ENCODE results near the gene IGSF6.
"Not testable (repeated sequence)": the region's sequence is repeated elsewhere in the genome, so short reads cannot be mapped to it uniquely, and the experiment has no call there.

The IGSF6 gene, protein sequence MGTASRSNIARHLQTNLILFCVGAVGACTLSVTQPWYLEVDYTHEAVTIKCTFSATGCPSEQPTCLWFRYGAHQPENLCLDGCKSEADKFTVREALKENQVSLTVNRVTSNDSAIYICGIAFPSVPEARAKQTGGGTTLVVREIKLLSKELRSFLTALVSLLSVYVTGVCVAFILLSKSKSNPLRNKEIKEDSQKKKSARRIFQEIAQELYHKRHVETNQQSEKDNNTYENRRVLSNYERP

DNA sequence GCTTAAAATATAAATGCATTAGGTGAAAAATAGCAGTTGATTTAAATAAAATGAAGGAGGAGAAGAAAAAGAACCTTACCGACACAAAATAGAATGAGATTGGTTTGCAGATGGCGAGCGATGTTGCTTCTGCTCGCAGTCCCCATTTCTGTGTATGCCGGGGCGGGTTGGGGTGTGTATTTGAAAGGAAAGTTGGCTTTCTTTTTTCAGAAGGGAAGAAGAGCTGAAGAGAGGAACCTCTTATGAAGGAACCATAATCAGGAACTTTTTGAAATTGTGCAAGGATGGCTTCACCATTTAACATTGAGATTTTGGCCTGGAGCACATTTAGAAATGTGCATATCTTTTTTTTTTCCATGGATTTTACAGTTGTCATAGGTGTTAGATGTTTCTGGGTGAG lies at the start of gene IGSF6:
Gene IGSF6, minus strand, starts transcription at position 156 of the 400 bp plus-strand sequence. Its CDS starts 10 bp downstream, at position 146.
- no peak for DNase-seq

DNA sequence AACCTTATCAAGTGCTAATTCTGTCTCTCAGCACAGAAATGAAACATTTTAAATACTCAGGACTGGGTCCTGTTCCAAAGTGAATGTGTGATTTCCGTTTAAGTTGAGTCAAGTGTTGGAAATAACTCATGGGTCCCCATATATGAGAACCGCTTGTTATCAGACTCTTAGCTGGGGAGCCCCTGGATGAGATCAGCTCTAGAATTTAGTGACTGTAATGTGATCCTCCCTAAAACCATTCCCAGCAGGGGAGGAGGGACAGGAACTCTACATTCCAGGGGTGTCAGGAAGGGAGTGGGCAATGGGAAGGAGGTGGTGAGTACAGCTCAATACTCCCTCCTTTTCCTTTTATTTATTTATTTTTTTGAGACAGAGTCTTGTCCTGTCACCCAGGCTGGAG lies 48.9 kb upstream of the IGSF6 start:
- DNase-seq, result no peak

DNA sequence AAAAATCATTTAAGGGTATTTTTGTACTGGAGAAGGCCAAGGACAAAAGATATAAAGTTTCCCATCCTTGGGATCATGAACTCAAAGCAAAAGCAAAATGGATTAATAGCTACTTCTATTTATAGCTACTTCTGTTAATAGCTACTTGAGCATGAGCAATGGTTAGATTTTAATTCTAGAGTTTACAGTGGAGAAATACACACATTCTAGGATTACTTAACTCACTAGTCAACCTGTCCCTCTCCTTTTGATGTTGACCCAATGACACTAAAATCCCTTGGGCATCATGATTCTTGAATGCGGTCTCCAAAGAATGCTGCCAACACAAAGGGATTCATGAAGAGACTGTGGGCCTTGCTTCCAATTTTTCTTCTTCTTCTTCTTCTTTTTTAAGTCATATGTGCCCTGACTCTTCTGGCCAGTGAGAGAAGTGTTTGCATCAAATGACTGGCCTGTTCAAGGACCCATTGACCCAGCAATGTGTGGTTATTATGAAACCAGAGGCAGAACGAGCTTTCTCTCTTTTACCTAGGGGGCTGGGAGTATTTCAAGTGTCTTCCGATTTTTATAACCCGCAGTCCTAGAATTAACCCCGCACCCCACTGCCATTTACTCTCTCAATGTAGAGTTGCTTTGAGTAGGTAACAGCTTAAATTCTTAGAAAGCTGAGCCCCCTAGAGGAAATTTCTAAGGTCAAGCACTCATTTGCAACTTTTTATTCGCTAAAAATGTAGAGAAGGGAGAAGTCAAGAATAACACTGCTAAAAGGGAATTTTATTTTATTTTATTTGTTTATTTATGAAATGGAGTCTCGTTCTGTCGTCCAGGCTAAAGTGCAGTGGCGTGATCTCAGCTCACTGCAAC lies 46.0 kb upstream of the IGSF6 start:
- no peak for DNase-seq

DNA sequence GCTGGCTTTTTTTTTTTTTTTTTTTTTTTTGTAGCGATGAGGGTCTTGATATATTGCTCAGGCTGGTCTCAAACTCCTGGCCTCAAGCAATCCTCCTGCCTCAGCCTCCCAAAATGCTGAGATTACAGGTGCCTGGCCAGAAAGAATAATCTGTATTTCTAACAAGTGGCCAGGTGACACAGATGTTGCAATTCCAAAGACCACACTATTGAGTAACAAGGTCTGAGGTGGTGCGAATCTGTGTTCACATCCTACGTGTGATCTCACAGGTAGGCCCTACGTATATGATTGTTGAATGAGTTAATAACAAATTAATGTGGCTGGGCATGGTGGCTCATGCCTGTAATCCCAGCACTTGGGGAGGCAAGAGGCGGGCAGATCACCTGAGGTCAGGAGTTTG lies 44.6 kb upstream of the IGSF6 start:
- no peak for DNase-seq

DNA sequence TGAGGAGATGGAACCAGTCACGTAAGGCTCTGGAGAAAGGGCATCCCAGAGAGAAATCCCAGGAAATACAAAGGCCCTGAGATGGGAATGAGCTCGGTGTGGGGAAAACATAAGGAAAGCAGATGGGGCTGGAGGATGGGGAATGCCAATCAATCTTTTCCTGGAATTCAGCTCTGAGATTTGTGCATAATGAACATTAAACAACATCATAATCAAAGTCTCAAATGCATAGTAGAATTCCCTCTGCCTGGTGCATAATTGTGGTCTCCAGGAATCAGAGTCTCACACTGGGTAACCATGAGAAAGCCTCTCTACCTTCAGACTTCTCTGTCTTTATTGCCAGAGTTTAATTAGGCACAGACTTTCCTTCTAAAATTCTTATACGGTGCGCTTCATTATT lies 42.2 kb upstream of the IGSF6 start:
- no peak for DNase-seq

DNA sequence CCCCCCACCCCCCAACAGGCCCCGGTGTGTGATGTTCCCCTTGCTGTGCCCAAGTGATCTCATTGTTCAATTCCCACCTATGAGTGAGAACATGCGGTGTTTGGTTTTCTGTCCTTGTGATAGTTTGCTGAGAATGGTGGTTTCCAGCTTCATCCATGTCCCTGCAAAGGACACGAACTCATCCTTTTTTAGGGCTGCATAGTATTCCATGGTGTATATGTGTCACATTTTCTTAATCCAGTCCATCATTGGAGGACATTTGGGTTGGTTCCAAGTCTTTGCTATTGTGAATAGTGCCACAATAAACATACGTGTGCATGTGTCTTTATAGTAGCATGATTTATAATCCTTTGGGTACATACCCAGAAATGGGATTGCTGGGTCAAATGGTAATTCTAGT lies 38.6 kb upstream of the IGSF6 start:
- DNase-seq, result not testable (repeated sequence)

DNA sequence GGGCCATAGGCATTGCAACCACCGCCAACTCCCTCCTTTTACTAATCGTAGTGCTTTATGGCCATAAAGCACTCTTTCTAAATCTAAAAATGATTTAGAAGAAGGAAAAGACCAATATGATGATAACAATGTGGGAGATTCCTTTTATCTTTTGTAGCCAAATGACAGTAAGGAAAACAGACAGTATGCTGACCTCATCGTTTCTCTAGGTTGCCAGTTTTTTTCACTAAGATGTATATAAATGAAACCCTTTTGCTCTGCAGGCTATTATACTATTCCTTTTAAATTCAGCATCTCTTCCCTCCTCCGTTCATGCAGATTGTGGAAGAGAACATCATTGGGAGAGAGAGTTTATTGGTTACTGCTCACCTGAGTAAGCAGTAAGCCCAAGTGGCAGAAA lies 36.7 kb upstream of the IGSF6 start:
- DNase-seq, result no peak

DNA sequence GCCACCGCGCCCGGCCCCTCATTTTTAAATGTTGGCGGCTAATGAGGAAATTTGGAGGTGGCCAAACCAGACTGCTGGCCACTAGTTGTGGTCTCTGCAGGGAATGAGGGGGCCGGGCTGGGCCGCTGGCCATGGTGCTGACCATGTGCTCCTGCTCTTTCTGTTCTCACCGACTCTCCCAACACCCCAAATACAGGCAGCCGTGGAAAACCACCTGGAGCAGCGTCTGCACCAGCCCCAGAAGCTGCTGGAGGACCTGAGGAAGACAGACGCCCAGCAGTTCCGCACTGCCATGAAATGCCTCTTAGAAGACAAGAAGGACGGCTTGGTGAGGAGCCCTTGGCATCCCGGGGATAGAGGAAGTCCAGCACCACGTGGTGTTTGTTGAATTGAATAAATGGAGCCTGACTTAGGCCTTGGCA lies 32.6 kb upstream of the IGSF6 start:
- no peak for DNase-seq

DNA sequence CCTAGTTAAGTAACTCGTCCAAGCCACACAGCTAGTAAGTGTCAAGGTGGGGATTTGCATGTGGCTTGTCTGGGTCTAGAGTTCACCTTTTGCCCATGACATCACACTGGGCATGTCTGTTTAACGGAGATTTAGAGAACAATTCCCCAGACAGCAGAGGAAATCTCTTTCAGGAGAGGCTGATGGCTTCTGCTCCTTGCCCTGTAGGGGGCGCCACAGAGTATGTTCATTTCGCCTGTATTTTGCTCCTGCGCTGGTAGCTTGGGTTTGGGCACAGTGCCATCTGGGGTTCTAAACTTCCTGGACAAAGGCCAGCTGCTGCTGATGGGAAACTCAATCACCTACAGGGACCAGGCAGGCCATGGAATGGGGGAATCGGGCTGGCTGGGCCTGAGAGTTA lies 31.8 kb upstream of the IGSF6 start:
- DNase-seq, result peak; percentile 2

DNA sequence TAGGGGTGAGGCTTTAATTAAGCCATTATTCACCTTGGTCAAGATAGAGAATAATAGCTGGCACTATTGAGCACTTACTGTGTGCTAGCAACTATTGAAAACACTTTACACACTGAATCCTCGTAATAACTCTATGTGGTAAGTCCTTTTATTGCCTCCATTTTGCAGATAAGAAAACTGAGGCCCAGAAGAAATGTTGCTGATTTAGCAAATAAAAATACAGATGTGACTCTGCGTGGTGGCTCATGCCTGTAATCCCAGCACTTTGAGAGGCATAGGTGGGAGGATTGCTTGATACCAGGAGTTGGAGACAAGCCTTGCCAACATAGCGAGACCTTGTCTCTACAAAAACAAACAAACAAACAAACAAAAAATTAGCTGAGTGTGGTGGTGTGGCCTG lies 30.8 kb upstream of the IGSF6 start:
- no peak for DNase-seq

DNA sequence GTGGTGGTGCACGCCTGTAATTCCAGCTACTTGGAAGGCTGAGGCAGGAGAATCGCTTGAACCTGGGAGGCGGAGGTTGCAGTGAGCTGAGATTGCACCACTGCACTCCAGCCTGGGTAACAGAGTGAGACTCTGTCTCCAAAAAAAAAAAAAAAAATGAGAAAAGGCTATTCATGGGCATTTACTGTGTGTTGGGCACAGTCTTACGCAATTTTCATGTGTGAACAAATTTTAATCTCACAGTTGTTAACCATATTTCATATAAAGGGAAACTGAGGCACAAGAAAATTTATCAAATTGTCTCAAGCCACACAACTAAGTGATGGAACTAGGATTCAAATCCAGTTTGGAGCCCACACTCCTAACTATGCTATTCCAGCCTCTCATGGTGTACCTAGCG lies 28.3 kb upstream of the IGSF6 start:
- DNase-seq, result not testable (repeated sequence)

DNA sequence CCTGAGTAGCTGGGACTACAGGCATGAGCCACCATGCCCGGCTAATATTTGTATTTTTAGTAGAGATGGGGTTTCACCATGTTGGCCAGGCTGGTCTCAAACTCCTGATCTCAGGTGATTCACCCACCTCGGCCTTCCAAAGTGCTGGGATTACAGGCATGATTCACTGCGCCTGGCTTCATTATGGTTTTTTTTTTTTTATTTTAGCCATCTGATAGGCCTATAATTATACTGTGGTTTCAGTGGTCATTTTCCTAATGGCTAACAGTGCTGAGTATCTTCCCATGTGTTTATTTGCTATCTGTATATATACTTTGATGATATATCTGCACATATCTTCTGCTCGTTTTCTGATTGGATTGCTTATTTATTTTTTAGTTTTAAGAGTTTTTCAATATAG lies 22.0 kb upstream of the IGSF6 start:
- DNase-seq, result not testable (repeated sequence)

DNA sequence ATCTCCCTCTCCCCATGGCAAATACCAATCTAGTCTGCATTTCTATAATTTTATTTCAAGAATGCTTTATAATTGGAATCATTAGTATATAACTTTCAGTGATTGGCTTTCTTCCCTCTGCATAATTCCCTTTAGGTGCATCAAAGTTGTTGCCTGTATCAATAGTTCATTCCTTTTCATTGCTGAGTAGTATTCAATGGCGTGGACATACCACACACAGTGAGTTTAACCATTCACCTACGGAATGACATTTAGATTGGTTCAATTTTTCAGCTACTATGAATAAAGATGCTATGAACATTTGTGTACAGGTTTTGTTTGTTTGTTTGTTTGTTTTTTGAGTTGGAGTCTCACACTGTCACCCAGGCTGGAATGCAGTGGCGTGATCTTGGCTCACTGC lies 21.1 kb upstream of the IGSF6 start:
- no peak for DNase-seq

DNA sequence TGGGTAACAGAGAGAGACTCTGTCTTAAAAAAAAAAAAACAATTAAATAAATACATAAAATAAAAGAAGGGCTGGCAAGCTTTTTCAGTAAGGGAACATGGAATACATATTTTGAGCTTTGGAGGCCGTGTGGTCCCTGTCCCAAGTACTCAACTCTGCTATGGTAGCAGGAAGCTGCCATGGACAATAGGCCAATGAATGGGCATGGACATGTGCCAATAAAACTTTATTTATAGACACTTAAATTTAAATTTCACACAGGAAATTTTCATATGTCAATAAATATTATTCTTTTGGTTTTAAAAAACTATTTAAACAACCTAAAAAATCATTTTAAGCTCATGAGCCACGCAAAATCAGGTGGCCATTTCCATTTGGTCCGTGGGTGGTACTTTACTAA lies 15.2 kb upstream of the IGSF6 start:
- DNase-seq, result no peak

DNA sequence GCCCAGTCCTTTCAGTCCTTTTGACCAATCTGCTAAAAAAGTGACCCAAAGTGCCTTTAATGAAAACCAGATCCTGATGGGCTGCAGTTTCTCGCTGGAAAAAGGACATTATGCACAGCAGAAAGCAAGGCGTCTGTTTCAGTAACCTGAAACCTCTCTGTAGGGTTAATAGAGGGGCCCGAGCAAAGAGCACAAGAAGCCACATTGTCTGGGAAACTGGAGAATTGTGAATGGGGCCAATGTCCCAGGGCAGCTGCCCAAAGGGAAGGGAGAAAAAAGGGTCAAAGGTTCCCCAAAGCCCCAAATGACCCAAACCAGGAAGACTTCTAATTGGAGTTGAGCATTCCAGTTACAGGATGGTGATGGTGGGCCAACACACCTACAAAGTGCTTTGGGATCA lies 14.4 kb upstream of the IGSF6 start:
- no peak for DNase-seq

DNA sequence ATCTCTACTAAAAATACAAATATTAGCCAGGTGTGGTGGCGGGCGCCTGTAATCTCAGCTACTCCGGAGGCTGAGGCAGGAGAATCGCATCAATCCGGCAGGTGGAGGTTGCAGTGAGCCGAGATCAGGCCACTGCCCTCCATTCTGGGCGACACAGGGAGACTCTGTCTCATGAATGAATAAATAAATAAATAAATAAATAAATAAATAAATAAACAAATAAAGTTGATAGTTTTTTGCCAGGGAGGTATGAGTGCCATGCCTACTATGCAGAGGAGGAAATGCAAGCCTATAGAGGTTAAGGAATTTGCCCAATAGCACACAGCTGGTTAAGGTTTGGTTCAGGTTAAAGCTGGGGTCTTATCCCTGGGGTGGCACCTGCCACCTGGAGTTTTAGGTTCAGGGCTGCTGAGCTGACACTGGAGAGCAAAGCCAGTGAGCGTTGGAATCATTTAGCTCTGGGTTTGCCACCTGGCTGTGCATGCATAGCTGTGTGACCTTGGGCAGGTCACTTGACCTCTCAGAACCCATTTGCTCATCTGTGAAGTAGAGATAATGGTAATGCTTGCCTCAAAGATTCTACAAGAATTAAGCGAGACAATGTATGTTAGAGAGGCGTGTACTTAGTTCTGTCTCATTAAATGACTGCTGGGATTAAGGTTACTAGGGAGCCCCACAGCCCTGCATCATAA lies 12.5 kb upstream of the IGSF6 start:
- no peak for DNase-seq

DNA sequence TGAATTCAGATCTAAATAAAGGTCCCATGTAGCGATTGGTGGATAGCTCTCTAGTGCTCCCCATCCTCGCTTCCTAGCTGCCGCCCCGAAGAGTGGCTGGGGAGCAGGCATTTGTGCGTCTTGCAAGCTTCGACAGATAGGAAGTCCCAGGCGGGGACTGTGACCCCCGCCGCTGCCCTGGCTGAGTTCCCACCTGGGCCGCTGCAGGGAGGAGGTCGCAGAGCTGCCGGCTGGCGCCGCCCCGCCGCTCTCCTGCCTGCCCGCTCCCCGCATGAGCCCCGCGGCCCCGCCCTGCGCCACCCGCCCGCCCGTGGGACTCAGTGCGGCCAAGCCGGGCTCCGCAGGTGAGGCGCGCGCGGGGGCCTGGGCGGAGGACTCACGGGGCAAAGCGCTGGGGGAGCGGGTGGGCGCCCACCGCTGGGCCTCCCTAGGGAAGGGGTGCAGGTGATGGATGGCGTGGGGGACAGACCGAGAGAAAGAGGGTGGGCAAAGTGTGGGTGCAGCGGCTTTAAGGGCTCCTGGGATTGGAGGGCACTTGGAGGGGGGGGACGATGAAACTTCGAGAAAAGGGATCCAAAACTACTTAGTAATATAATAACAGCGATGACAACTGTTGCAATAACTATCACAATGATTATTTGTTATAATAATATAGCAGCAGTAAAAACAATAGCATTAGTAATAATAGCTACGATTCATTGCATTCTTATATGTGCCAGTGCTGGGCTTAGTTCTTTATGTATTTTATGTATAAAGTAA lies 11.7 kb upstream of the IGSF6 start, which contains the start of gene OTOA:
Gene OTOA, plus strand, starts transcription at position 80 of the 759 bp plus-strand sequence. CDS start 14,547 bp downstream, outside the sequence.
- DNase-seq, result no peak

DNA sequence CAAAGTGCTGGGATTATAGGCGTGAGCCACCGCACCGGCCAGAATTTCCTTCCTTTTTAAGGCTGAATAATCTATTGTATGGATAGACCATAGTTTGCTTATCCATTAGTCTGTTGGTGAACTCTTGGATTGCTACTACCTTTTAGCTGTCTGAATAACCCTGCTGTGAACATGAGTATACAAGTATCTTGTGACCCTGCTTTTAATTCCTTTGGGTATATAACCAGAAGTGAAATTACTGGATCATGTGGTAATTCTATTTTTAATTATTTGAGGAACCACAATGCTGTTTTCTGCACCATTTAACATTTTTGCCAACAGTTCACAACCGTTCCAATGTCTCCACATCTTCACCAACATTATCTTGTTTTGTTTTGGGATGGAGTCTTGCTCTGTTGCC lies 6.7 kb upstream of the IGSF6 start:
- DNase-seq, result no peak

DNA sequence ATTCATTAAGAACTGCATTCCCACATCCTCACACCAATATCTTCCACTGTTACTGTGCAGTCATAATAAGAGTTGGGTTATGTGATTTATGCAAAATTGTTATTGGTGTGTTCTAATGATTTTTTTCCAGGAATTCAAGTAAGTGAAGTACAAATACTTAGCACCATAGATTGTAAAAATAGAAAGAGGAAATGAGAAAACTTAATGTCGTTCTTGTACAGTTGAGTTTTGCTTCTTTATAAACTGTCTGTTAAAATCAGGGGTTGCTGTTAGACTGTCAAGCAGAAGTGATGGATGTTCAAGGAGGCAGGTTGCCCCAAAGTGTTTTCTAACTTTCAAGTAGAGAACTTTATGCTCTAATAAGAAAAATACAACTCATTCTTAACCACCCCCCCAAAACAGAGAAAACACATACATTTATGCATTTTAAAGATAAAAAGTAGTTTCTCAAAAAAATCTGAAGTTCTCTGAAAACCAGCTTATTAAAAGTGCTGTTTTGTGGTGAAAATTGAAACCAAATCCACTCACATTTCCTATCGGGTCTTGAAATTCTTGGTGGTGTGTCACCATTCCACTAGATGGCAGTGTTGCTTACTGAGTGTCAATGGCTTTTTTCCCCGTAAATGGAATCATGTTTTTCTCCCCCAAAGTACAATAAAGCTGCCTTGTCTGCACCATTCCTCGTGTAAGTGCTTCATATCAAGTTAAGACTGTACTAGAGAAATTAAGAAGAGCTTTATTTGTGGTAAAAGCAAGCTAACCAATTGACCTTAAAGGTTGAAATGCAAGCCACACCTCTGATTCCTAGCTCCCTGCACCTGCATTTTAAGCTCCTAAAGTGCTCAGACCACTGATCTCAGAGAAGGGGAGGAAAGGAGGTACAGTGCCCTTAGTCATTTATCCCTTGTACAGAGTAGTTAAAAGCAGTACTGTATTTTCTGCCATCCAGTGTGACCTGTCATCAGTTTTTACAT lies 4.7 kb upstream of the IGSF6 start:
- peak; percentile 45 for DNase-seq

DNA sequence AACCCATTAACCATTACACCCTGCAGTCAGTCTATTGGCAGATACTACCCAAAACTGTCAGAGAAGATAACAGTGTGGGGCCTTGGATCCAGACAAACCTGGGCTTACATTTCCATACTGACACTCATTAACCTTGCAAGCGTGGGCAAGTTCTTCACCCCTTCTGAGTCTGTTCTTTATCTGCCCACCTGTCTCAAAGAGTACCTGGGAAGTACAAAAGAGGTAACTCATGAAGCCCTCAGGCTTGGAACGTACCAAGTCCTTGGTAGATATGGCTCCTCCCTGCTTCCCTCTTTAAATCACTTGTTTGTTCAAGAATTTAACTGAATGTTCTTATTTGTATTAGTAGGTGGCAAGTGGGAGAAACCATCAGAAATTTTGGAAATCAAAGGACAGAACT lies 2.5 kb upstream of the IGSF6 start:
- peak; percentile 1 for DNase-seq

DNA sequence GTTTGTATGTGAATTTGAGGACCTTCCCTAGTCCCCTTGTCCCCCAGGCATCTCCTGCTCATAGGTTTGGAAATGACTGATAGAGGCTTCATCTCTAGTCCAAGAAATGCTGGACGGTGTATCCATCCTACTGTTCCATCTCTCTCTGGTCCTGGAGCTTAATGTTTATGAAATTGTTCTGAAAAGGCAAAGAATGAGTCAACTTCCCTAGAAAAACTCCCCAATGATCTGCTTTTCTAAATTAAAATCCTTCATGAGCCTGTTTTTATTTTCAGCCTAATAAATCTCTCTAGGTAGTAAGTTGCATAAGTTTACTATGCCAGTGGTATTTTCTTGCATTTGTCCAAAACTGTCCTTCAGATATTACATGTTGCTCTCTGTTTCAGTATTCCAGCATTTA lies 2.1 kb upstream of the IGSF6 start:
- no peak for DNase-seq

DNA sequence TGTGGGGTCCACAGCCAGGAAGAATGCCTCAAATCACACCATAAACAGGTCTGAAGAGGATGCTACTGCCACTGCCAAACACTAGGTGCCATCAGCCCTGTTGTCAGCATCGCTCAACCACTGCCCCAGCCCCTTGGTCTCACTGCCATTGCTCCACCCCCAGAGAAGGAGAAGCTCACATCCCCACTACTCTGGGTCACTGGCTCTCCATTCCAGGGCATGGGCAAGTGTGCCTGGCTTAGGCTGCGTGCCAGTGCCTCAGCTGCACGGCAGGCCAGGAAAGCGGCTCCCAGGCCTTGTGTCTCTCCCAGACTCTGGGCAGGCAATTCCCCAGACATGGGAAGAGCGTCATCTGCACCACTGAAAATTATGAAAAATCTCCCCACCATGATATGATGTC lies 1.2 kb upstream of the IGSF6 start:
- DNase-seq, result no peak
